Thyroid gland (tissue), 4 donors: ENCODE data around the gene STXBP5L. TPM values are rescaled to one million over a fixed set of nuclear protein-coding genes. Genes with fewer than 3 reads are reported as not detected.
"Not testable (repeated sequence)": the region's sequence is repeated elsewhere in the genome, so short reads cannot be mapped to it uniquely, and the experiment has no call there.

ENCODE experiments used
- DNase-seq, 2 donors: peaks; one replicate each; pipeline ENCODE4 v3.0.0-alpha.2; 2019
- H3K27ac ChIP-seq, 3 donors: fragments of 200-600 bp; sonication (generic); 1 replicate in 2 of 3; 2 replicates in 1 of 3; pipeline ENCODE4 v1.5.1; 2016 to 2019; ENCODE audit warnings: mild to moderate bottlenecking in 1 of 3, moderate library complexity in 1 of 3
- H3K27me3 ChIP-seq: fragments of 200-600 bp; sonication (generic); one replicate; pipeline ENCODE4 v1.5.1; 2019
- H3K36me3 ChIP-seq, 2 donors: fragments of 200-600 bp; sonication (generic); one replicate each; pipeline ENCODE4 v1.5.1; 2016 to 2019
- H3K4me1 ChIP-seq, 2 donors: fragments of 200-600 bp; sonication (generic); one replicate each; pipeline ENCODE4 v1.5.1; 2017 to 2019
- H3K4me3 ChIP-seq, 3 donors: fragments of 200-600 bp; sonication (generic); replicated peaks in 1 of 3; 1 replicate in 2 of 3; 2 replicates in 1 of 3; pipeline ENCODE4 v1.5.1; 2016; ENCODE audit warnings: mild to moderate bottlenecking in 1 of 3
- H3K9me3 ChIP-seq: fragments of 200-600 bp; sonication (generic); one replicate; pipeline ENCODE4 v1.5.1; 2017
- POLR2A ChIP-seq, 2 donors: fragments of 450-650 bp; IDR thresholded peaks; one replicate each; pipeline ENCODE4 v1.6.1; 2017; ENCODE audit warnings: antibody characterized with exemption in 2 of 2, mild to moderate bottlenecking in 2 of 2, moderate library complexity in 1 of 2
- WGBS, 2 donors: methylation state at CpG; one replicate each; pipeline ENCODE4 v1.1.5; 2017; 5-methylcytosine and 5-hydroxymethylcytosine counted together
- intact Hi-C: fragments of 100-400 bp; cut with DNase I; formaldehyde crosslinking; loops from one replicate; pipeline ENCODE4 v1.15.1; 2023
- total RNA-seq, 4 donors: library from RNA; depleted of rRNA; stranded (reverse); fragments of >200 nt; gene quantifications; one replicate each; pipeline ENCODE4 v1.2.3, GENCODE V29; 2016
- TF ChIP-seq, protein P1 (sequence below), 6 experiments: fragments of 200-600 bp in 3 of 6; fragments of 450-650 bp in 3 of 6; sonication (generic) in 3 of 6; IDR thresholded peaks; one replicate each; pipeline ENCODE4 v1.5.1; 2016 to 2019; ENCODE audit warnings: antibody characterized with exemption in 6 of 6, mild to moderate bottlenecking in 2 of 6, inconsistent platforms in 1 of 6, moderate library complexity in 1 of 6

The STXBP5L gene
- total RNA-seq, 4 donors from 2014 or later = 8.9 to 24.9 (median 21.9) TPM

- WGBS, 2 donors = 79 to 83% methylated on average over 3 of the region's 3 CpGs
- no peak for DNase-seq
- no peaks in the 10 kb centered on the region for H3K36me3 ChIP-seq
- H3K27me3 ChIP-seq = no peaks in the 10 kb centered on the region
- H3K4me1 ChIP-seq = no peaks in the 10 kb centered on the region
- no peak overlapping the region for H3K27ac ChIP-seq
- intact Hi-C loops = no loop called here
- H3K4me3 ChIP-seq = no peak overlapping the region
- no peaks in the 10 kb centered on the region for H3K9me3 ChIP-seq
- TF ChIP-seq POLR2A (IDR thresholded peaks at IDR 0.05) = no peak
- TF ChIP-seq, protein P1, sequence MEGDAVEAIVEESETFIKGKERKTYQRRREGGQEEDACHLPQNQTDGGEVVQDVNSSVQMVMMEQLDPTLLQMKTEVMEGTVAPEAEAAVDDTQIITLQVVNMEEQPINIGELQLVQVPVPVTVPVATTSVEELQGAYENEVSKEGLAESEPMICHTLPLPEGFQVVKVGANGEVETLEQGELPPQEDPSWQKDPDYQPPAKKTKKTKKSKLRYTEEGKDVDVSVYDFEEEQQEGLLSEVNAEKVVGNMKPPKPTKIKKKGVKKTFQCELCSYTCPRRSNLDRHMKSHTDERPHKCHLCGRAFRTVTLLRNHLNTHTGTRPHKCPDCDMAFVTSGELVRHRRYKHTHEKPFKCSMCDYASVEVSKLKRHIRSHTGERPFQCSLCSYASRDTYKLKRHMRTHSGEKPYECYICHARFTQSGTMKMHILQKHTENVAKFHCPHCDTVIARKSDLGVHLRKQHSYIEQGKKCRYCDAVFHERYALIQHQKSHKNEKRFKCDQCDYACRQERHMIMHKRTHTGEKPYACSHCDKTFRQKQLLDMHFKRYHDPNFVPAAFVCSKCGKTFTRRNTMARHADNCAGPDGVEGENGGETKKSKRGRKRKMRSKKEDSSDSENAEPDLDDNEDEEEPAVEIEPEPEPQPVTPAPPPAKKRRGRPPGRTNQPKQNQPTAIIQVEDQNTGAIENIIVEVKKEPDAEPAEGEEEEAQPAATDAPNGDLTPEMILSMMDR (IDR thresholded peaks at IDR 0.05) = no peak
These were observed 387.4 kb downstream of the STXBP5L start for GRCh38 chr3:121295452-121295851.

DNA sequence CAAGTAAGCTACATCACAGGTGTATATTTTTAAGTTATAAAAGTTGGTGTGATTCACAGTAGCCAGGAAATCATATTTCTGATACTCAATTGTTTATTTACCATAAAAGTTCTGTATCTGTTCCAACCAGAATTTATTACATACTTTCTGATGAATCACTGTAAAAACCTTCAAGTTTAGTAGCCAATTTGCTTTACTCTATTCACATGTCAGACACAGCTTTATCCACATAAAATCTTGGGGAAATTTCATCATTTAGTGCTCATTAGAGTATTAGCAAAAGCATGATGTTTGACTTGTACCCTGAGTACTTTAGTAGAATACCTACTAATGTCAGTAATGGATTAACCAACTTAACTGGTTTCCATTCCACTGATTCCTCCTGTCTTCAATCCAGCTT lies 388.0 kb downstream of the STXBP5L start:
- TF ChIP-seq, protein P1 (IDR thresholded peaks at IDR 0.05) = no peak
- TF ChIP-seq POLR2A (IDR thresholded peaks at IDR 0.05) = no peak
- intact Hi-C loops = no loop called here
- Histone ChIP-seq H3K4me3 (no peak overlapping the region), H3K27ac (no peak overlapping the region), H3K9me3 (no peaks in the 10 kb centered on the region), H3K27me3 (no peaks in the 10 kb centered on the region), H3K36me3 (no peaks in the 10 kb centered on the region), H3K4me1 (no peaks in the 10 kb centered on the region)
- no peak for DNase-seq

DNA sequence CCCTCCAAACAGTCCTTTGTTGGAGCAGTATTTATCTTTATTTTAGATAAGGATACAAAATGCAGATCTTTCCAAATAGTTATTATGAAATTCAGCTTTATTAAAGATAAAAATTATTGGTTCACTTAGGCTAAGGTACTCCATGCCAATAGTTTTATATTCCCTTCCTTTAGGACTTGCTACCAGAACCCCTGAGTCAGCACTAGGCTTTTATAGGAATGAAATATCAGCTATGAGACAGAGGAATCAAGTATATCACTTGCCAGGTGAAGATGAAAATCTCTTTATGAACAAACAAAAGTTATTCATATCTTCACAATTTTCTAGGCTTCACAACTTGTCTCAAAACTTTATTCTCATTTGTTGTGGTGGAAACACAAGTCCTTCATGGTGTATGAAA lies 416.3 kb downstream of the STXBP5L start:
- H3K9me3 ChIP-seq = no peaks in the 10 kb centered on the region
- H3K36me3 ChIP-seq = no peaks in the 10 kb centered on the region
- TF ChIP-seq, protein P1 (IDR thresholded peaks at IDR 0.05) = no peak
- TF ChIP-seq POLR2A (IDR thresholded peaks at IDR 0.05) = no peak
- H3K4me1 ChIP-seq = no peaks in the 10 kb centered on the region
- no peak overlapping the region for H3K27ac ChIP-seq
- no peaks in the 10 kb centered on the region for H3K27me3 ChIP-seq
- no peak for DNase-seq
- no peak overlapping the region for H3K4me3 ChIP-seq
- intact Hi-C loops = no loop called here

GRCh38 chr3:121330118-121330517 lies 422.1 kb downstream of the STXBP5L start:
- TF ChIP-seq, protein P1 (IDR thresholded peaks at IDR 0.05) = no peak
- no peak for TF ChIP-seq POLR2A (IDR thresholded peaks at IDR 0.05)

DNA sequence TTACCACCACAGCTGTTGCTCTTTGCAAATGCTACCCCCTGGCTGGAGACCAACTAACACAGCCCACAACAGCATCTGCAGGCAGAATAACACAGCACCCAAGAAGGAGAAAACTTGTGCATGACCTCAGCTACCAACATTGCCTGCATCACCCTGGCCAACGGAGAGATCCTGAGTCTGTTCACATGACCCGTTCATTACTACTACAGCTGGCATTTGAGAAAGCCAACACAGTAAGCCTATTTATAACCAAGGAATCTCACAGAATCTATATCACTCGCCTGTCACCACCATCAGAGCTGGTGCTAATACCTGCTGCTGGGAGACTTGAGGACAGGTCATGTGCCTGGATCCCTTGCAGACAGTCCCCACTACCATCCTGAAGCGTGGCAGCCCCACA lies 422.6 kb downstream of the STXBP5L start:
- no peaks in the 10 kb centered on the region for H3K4me1 ChIP-seq
- no peaks in the 10 kb centered on the region for H3K27me3 ChIP-seq
- H3K36me3 ChIP-seq = no peaks in the 10 kb centered on the region
- DNase-seq = no peak
- WGBS, 2 donors = 78 to 88% methylated on average over 4 of the region's 4 CpGs
- intact Hi-C loops = no loop called here
- no peak overlapping the region for H3K27ac ChIP-seq
- H3K9me3 ChIP-seq = no peaks in the 10 kb centered on the region
- TF ChIP-seq, protein P1 (IDR thresholded peaks at IDR 0.05) = no peak
- no peak for TF ChIP-seq POLR2A (IDR thresholded peaks at IDR 0.05)
- H3K4me3 ChIP-seq = no peak overlapping the region

More at GRCh38 chr3:121330118-121330517, 422.1 kb downstream of the STXBP5L start:
- no peak overlapping the region for H3K4me3 ChIP-seq
- no peaks in the 10 kb centered on the region for H3K9me3 ChIP-seq
- no peaks in the 10 kb centered on the region for H3K4me1 ChIP-seq
- H3K27ac ChIP-seq = no peak overlapping the region
- no peak for DNase-seq
- no peaks in the 10 kb centered on the region for H3K36me3 ChIP-seq
- H3K27me3 ChIP-seq = no peaks in the 10 kb centered on the region
- 73% methylated on average over 1 of the region's 1 CpG; no CpG with 5 or more reads in 1 of the 2 donors for WGBS, 2 donors
- intact Hi-C loops = no loop called here

GRCh38 chr3:121355960-121356359 lies 448.0 kb downstream of the STXBP5L start:
- H3K4me3 ChIP-seq, H3K4me1 ChIP-seq, H3K27ac ChIP-seq, H3K36me3 ChIP-seq, intact Hi-C loops, H3K9me3 ChIP-seq, H3K27me3 ChIP-seq, DNase-seq: not testable (repeated sequence)
- 95 to 98% methylated on average over 5 of the region's 5 CpGs for whole genome bisulfite sequencing, 2 donors
